Motor neuron (in vitro differentiated cells): ENCODE data around the gene OPRL1. TPM values are rescaled to one million over a fixed set of nuclear protein-coding genes. Genes with fewer than 3 reads are reported as not detected.
A peak's percentile ranks its signal among the peaks of the same experiment; 100 is the strongest.

Experiments
- ATAC-seq, 8 experiments: fragments of 200-7000 bp; cut with Tn5 transposase; replicated peaks in 6 of 8; 2 replicates each; pipeline ENCODE4 v1.8.0; 2021; ENCODE audit warnings: mild to moderate bottlenecking in 8 of 8, moderate library complexity in 8 of 8
- H3K27ac ChIP-seq, 2 donors: fragments of 250-450 bp; sonication (Bioruptor Pico); 2 replicates each; pipeline ENCODE4 v1.9.0; 2021; ENCODE audit warnings: antibody characterized with exemption in 2 of 2, mild to moderate bottlenecking in 2 of 2, moderate library complexity in 1 of 2
- H3K4me1 ChIP-seq, 2 donors: fragments of 250-450 bp; sonication (Bioruptor Pico); replicated peaks in 1 of 2; 2 replicates each; pipeline ENCODE4 v1.6.1; 2021; ENCODE audit warnings: antibody characterized with exemption in 2 of 2, mild to moderate bottlenecking in 2 of 2, moderate library complexity in 1 of 2
- H3K4me3 ChIP-seq, 5 donors: fragments of 250-450 bp; sonication (Bioruptor Pico); 2 replicates each; pipeline ENCODE4 v1.9.0; 2021; ENCODE audit warnings: antibody characterized with exemption in 5 of 5, mild to moderate bottlenecking in 5 of 5, moderate library complexity in 4 of 5
- WGBS, 10 experiments: fragments of 450-650 bp; shearing (Covaris generic); methylation state at CpG; one replicate each; pipeline ENCODE4 v1.0.0; 2022; 5-methylcytosine and 5-hydroxymethylcytosine counted together
- in situ Hi-C, 9 experiments: fragments of 400-800 bp; cut with MboI; loops; one replicate each; pipeline ENCODE4 v1.15.0; 2021; ENCODE audit warnings: low sequenced_read_pairs in 9 of 9, low pct_unique_long_range_greater_than_20kb in 2 of 9; ENCODE audit not compliant: unreplicated experiment in 9 of 9
- total RNA-seq, 8 experiments: library from RNA; unstranded; fragments of 300-600 nt; gene quantifications; 2 replicates each; pipeline versions ENCODE4 v1.2.3 to v1.2.4, GENCODE V29; 2022

The OPRL1 gene
- total RNA-seq, 8 experiments from 2014 or later: 0.15 to 3.1 (median 1.5) TPM

GRCh38 chr20:64038224-64038564, 41.7 kb upstream of the OPRL1 start:
- Histone ChIP-seq H3K4me1 (peaks cover 22 to 27% of the 10 kb centered on the region in 2 donors), H3K27ac (peak overlapping the region in 1 of 2 donors; percentile 0), H3K4me3 (peak overlapping the region in 4 of 5 donors; percentile 19 to 35 (median 24))
- WGBS, 10 experiments: no CpG with 5 or more reads among the region's 30 CpGs
- in situ Hi-C loops: no loop called here
- ATAC-seq: peak in 7 of 8 experiments; percentile 2 to 25 (median 20)

DNA sequence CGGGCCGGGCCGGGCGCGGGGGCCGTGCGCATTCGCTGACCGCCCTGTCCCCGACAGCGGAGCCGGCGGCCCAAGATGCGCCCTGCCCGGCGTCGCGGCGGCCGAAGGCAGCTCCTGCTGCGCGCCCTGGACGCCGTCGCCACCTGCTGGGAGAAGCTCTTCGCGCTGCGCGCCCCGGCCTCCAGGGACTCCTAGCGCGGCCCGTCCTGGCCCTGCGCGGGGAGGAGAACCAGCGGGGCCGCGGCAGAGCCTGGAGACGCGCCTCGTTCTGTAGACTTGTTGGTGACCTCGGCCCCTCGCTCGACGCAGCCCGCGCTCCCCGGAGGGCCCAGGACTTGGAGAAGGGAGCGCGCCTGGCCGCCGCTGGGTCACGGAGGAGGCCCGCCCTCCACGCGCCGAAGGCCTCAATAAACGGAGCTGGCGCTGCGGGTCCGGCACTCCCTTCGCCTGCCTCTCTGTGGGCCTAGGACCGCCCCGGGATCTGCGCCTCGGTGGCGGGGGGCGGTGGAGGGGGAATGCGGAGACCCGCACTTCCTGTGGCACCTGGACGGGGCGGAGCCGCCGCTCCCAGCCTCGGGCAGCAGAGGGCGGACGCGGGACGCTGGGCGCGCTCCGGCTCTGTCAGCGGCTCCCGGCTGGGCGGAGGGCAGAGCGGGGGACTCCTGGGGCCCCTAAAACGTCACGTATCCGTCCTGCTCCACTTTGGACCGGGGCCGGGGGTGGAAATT, 41.2 kb upstream of the OPRL1 start:
- peaks cover 22 to 27% of the 10 kb centered on the region in 2 donors for H3K4me1 ChIP-seq
- WGBS, 10 experiments: 0% methylated on average over 7 of the region's 91 CpGs; no CpG with 5 or more reads in 9 of the 10 experiments
- in situ Hi-C loops: no loop called here
- peak overlapping the region in 1 of 2 donors; percentile 0 for H3K27ac ChIP-seq
- peak overlapping the region; percentile 14 to 35 (median 22) for H3K4me3 ChIP-seq
- peak; percentile 70 to 84 (median 78) for ATAC-seq

- ATAC-seq: peak in 7 of 8 experiments; percentile 2 to 9 (median 3)
- H3K4me3 ChIP-seq: peak overlapping the region in 4 of 5 donors; percentile 19 to 35 (median 24)
- 0 to 20% methylated on average over 1 to 5 of the region's 17 CpGs; no CpG with 5 or more reads in 8 of the 10 experiments for WGBS, 10 experiments
- in situ Hi-C loops: no loop called here
- peaks cover 22 to 27% of the 10 kb centered on the region in 2 donors for H3K4me1 ChIP-seq
- no peak overlapping the region for H3K27ac ChIP-seq
These were observed 40.4 kb upstream of the OPRL1 start for GRCh38 chr20:64039293-64040160.

DNA sequence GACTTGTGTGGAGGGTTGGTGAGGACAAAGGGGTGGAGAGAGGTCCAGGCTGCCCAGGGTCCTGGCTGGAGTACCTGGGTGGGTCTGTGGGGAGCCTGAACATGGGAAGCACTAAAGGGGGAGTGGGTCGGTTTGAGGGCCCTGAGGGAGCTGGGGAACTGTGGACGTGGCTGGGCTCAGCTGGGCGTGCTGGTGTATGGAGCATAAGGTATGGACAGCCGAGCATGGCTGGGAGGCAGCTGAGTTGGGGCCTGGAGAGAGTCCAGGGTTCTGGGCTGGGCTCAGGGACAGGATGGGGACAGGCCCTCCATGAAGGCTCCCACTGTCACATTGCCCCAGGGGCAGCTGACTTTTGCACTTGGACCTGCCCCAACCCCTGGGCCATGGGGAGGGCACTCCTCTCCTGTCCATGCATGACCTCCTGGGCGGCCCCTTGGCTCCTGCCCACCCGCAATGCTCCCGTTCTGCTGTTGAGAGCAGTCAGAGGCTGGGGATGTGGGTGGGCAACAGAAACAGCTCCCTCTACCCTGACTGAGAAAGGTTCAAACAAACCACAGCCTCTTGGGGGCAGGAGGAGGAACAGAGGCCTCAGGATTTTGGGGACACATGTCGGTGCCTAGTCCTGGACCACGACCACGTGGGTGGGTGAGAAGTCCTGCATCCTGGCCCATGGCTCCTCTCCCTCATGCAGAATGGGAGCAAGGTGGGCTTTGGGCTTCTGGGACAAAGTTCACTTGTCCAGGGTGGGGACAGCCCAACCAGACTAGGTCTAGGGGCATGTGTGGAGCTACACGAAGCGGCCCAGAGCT, 39.4 kb upstream of the OPRL1 start:
- no peak for ATAC-seq
- H3K4me3 ChIP-seq: no peak overlapping the region
- 67 to 100% (median 84%) methylated on average over 1 to 3 of the region's 12 CpGs; no CpG with 5 or more reads in 6 of the 10 experiments for WGBS, 10 experiments
- in situ Hi-C loops: no loop called here
- no peak overlapping the region for H3K27ac ChIP-seq
- H3K4me1 ChIP-seq: peaks cover 21 to 26% of the 10 kb centered on the region in 2 donors

DNA sequence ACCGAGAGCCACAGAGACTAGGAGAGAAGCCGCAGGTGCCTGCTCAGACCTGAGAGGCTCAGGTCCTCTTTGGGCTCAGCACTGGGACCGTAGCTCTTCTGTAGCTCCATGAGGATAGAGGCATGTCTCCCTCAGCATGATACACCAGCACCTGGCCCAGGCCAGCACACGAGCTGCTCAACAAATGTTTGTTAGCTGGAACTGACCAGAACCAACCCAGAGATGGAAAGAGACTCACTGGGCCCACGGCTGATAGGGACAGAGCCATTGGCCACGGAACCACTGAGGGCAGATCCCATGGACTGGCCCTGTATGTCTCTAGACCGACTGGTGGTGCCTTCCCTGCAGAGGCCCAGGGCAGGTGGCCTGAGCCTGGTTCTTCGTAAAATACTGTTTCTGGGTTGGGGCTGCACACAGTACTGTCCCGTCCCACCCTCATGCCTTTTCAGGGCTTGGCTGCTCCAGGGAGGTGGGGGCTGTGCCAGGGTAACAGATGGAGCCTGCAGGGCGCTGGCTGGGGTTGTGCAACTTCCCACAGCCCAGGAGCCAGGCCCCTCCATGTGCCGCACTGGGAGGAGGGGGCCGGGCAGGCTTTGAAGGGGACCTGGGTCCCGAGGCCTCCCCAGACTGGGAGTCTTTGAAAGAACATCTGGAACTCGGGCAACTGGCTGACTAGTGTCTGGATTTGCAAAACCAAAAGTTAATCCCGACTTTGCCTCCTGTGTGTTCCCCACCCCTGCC, 38.7 kb upstream of the OPRL1 start:
- peaks cover 13 to 19% of the 10 kb centered on the region in 2 donors for H3K4me1 ChIP-seq
- no peak overlapping the region for H3K4me3 ChIP-seq
- ATAC-seq: peak in 3 of 8 experiments; percentile 1 to 7 (median 5)
- in situ Hi-C loops: no loop called here
- WGBS, 10 experiments: 14 to 100% (median 49%) methylated on average over 1 to 5 of the region's 15 CpGs; no CpG with 5 or more reads in 4 of the 10 experiments
- no peak overlapping the region for H3K27ac ChIP-seq

DNA sequence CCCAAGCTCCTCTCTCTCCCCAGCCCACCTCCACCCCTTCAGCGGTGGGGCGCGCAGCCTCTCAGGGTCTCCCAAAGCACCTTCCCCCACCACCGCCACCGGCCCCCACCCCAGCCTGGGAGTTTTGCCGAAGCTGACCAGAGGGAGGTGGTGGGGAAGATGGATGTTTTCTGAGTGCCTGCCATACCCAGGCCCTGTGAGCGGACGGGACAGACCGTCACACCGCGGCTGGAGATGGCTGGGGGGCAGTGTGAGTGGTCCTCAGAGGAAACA, 38.2 kb upstream of the OPRL1 start:
- Histone ChIP-seq H3K4me1 (peaks cover 8 to 14% of the 10 kb centered on the region in 2 donors), H3K27ac (no peak overlapping the region), H3K4me3 (no peak overlapping the region)
- in situ Hi-C loops: no loop called here
- no peak for ATAC-seq
- 19 to 30% (median 24%) methylated on average over 2 to 5 of the region's 11 CpGs; no CpG with 5 or more reads in 7 of the 10 experiments for WGBS, 10 experiments

- H3K4me3 ChIP-seq: no peak overlapping the region
- H3K27ac ChIP-seq: no peak overlapping the region
- ATAC-seq: no peak
- in situ Hi-C loops: no loop called here
- WGBS, 10 experiments: 20% methylated on average over 1 of the region's 55 CpGs; no CpG with 5 or more reads in 8 of the 10 experiments
- H3K4me1 ChIP-seq: peaks cover 6 to 8% of the 10 kb centered on the region in 2 donors
These were observed 37.7 kb upstream of the OPRL1 start for GRCh38 chr20:64042054-64042781.

DNA sequence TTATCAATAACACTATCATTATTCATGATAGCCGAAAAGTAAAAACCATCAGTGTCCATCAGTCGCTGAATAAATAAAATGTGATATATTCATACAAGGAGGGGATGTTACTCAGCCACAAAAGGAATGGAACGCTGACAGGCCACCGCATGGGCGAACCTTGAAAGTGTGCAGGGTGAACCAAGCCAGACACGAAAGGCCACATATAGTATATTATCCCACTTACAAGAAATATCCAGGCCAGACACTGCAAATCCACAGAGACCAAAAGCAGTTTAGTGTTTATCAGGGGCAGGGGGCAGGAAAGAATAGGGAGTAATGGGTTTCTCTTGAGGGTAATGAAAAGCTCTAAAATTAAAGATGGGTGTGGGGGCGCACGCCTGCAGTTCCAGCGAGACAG, 36.1 kb upstream of the OPRL1 start:
- 52 to 100% (median 80%) methylated on average over 1 to 7 of the region's 9 CpGs for WGBS, 10 experiments

GRCh38 chr20:64044484-64045247, 35.2 kb upstream of the OPRL1 start:
- in situ Hi-C loops: no loop called here
- Histone ChIP-seq H3K4me3 (no peak overlapping the region), H3K27ac (no peak overlapping the region), H3K4me1 (peaks cover 4 to 6% of the 10 kb centered on the region in 2 donors)
- ATAC-seq: peak in 3 of 8 experiments; percentile 72 to 81 (median 75)
- WGBS, 10 experiments: 20 to 80% (median 63%) methylated on average over 1 to 5 of the region's 14 CpGs; no CpG with 5 or more reads in 6 of the 10 experiments

More for the DNA sequence above, 36.1 kb upstream of the OPRL1 start:
- Histone ChIP-seq H3K4me3 (no peak overlapping the region), H3K4me1 (peaks cover 0 to 6% of the 10 kb centered on the region in 2 donors), H3K27ac (no peak overlapping the region)
- in situ Hi-C loops: no loop called here
- ATAC-seq: no peak

DNA sequence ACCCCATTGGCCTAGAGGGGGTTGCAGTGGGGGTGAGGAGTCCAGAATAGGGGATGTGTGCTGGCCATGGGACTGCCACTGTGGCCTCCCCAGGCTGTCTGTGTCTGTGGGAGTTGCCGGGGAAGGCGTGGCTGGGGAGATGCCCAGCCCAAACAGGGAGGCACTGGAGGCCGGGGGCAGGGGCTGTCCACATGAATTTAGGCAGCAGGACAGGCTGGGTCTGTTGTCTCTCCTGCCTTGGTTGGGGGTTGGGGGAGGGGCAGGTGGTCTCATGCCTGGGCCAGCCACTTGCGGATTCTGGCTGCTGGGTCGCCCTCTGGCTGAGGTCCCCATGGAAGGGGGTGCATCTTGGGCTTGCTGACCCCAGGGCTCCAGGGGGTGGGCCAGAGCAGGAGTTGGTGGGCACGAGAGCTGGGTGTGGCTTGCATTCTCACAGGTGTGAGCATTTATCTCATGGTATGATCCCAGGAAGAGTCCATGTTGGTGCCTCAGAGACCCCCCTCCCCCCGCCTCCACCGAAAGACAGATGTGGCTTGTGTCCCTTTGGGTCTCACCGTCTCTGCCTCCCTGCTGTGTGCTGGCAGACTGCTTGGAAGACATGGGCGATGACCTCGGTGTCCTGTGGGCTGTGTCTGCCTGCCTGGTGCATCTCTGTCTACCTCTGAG, 34.4 kb upstream of the OPRL1 start:
- peak in 2 of 8 experiments; percentile 1 to 3 for ATAC-seq
- in situ Hi-C loops: no loop called here

GRCh38 chr20:64047046-64047389, 32.9 kb upstream of the OPRL1 start:
- WGBS, 10 experiments: 73 to 77% methylated on average over 3 to 4 of the region's 8 CpGs; no CpG with 5 or more reads in 8 of the 10 experiments
- ATAC-seq: no peak
- in situ Hi-C loops: no loop called here
- Histone ChIP-seq H3K4me3 (no peak overlapping the region), H3K4me1 (peaks cover 6 to 7% of the 10 kb centered on the region in 2 donors), H3K27ac (no peak overlapping the region)

More for the DNA sequence above, 34.4 kb upstream of the OPRL1 start:
- Histone ChIP-seq H3K4me1 (peaks cover 6 to 7% of the 10 kb centered on the region in 2 donors), H3K27ac (no peak overlapping the region), H3K4me3 (no peak overlapping the region)
- 53 to 83% (median 55%) methylated on average over 2 to 3 of the region's 11 CpGs; no CpG with 5 or more reads in 7 of the 10 experiments for WGBS, 10 experiments
